Osteocyte (in vitro differentiated cells): ENCODE data around the gene CCDC68. TPM values are rescaled to one million over a fixed set of nuclear protein-coding genes. Genes with fewer than 3 reads are reported as not detected.

Source experiments
- DNase-seq: peaks from one replicate; pipeline ENCODE4 v3.0.0; 2021; ENCODE audit warnings: mixed read lengths; ENCODE audit not compliant: unreplicated experiment; ENCODE audit errors: extremely low spot score
- H3K27ac Mint-ChIP-seq: one replicate; pipeline ENCODE4 v1.8.0; 2021; ENCODE audit warnings: mild to moderate bottlenecking, mixed read lengths; ENCODE audit not compliant: unreplicated experiment
- H3K27me3 Mint-ChIP-seq: one replicate; pipeline ENCODE4 v1.8.0; 2021; ENCODE audit warnings: mixed read lengths; ENCODE audit not compliant: unreplicated experiment
- H3K36me3 Mint-ChIP-seq: one replicate; pipeline ENCODE4 v1.8.0; 2021; ENCODE audit warnings: mixed read lengths; ENCODE audit not compliant: unreplicated experiment
- H3K4me1 Mint-ChIP-seq: one replicate; pipeline ENCODE4 v1.8.0; 2021; ENCODE audit warnings: mixed read lengths; ENCODE audit not compliant: unreplicated experiment
- H3K4me3 Mint-ChIP-seq: one replicate; pipeline ENCODE4 v1.8.0; 2021; ENCODE audit warnings: mild to moderate bottlenecking, moderate library complexity, mixed read lengths; ENCODE audit not compliant: unreplicated experiment
- H3K9me3 Mint-ChIP-seq: one replicate; pipeline ENCODE4 v1.8.0; 2021; ENCODE audit warnings: mixed read lengths; ENCODE audit not compliant: unreplicated experiment
- total RNA-seq: library from RNA; stranded (reverse); gene quantifications from 2 replicates; pipeline ENCODE4 v1.2.1, GENCODE V29; 2021
- TF ChIP-seq, protein P1 (sequence below): fragments of 200-600 bp; sonication (generic); IDR thresholded peaks from 2 replicates; pipeline ENCODE4 v1.5.0; 2021; ENCODE audit warnings: antibody characterized with exemption, mild to moderate bottlenecking, moderate library complexity

Gene CCDC68
- total RNA-seq, 1 donor from 2014 or later: not detected

DNA sequence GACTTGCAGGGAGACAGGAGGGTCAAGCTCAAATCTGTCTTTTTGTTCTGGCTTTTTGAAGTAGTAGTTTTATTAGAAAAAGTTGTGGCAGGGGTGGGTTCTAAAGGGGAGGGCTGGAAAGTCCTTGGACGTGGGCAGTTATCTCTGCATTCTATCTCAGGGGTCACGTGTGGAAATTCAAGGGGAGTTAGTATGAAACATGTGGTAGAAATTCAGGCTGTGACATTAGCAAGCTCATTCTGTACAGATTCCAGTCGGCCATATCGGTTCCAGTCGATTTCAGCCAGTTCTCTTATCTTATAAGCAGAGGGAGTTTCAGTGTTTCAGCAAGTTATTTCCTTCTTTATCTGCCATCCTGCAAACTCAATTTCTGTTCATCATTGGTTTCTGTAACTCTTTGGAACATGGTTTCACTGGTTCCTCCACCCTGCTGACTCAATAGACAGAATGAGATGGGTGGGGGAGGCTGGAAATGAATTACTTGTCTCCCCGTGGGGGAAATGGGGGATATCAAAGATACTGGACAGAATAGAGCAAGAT, 78.0 kb downstream of the CCDC68 start:
- H3K4me3 Mint-ChIP-seq: no peak overlapping the region
- TF ChIP-seq, protein P1, sequence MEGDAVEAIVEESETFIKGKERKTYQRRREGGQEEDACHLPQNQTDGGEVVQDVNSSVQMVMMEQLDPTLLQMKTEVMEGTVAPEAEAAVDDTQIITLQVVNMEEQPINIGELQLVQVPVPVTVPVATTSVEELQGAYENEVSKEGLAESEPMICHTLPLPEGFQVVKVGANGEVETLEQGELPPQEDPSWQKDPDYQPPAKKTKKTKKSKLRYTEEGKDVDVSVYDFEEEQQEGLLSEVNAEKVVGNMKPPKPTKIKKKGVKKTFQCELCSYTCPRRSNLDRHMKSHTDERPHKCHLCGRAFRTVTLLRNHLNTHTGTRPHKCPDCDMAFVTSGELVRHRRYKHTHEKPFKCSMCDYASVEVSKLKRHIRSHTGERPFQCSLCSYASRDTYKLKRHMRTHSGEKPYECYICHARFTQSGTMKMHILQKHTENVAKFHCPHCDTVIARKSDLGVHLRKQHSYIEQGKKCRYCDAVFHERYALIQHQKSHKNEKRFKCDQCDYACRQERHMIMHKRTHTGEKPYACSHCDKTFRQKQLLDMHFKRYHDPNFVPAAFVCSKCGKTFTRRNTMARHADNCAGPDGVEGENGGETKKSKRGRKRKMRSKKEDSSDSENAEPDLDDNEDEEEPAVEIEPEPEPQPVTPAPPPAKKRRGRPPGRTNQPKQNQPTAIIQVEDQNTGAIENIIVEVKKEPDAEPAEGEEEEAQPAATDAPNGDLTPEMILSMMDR: no peak
- peaks cover 4% of the 10 kb centered on the region for H3K36me3 Mint-ChIP-seq
- peaks cover 1% of the 10 kb centered on the region for H3K4me1 Mint-ChIP-seq
- H3K27ac Mint-ChIP-seq: no peak overlapping the region
- H3K27me3 Mint-ChIP-seq: peaks cover 32% of the 10 kb centered on the region
- DNase-seq: no peak
- peaks cover 3% of the 10 kb centered on the region for H3K9me3 Mint-ChIP-seq

DNA sequence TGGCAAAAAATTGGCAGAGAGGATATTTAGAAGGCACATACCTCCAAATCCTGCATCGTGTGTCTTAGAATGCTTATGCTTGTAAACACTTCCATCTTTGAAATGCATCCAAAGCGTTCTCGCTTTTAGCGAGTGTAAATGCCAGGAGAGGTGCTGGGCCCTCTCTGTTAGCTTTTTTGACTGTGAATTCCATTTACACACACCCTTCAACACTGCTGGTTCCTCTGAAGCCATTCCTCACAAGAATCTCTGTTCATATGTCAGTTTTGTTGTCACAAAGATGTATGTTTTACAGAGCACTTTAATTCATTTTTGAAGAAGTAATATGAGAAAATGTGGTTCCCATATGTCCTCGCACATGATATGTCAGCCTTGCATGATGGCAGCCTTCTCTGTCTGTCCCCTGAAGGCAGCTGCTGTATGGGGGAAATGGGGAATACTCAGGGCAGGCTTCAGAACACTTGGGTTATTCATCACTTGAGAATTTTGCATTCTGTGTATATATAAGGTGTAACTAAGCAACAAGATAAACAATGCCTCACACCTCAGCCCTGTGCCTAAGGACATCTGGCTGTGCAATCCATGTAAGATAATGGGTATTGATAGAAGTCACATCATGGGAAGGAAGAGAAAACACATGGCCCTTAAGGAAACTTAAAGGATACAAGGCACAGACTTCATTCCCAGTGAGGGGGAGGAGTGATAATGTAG, 78.7 kb downstream of the CCDC68 start:
- Mint-ChIP-seq H3K9me3 (peaks cover 2% of the 10 kb centered on the region), H3K27me3 (peaks cover 28% of the 10 kb centered on the region), H3K4me3 (no peak overlapping the region), H3K27ac (no peak overlapping the region), H3K36me3 (peaks cover 4% of the 10 kb centered on the region), H3K4me1 (peaks cover 1% of the 10 kb centered on the region)
- no peak for DNase-seq
- TF ChIP-seq, protein P1: no peak

DNA sequence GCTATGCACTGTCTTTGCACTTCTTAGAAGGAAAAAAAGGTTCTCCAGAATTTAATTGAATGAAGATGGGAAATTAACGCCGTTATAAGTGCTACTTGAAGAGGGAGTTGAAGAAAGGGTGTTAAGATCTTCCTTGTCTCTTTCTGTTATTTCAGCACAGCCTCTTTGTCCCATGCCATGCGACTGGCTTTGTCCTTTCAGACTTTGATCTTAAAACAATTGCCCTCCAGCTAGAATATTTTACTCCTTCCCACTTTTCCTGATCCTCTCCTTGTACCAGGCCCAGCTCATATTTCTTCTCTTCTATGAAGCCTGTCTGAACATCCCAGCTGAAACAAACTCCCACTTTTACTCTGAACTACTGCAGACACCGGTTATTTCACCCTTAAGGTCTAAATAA, 79.6 kb downstream of the CCDC68 start:
- no peaks in the 10 kb centered on the region for H3K9me3 Mint-ChIP-seq
- DNase-seq: no peak
- no peak overlapping the region for H3K27ac Mint-ChIP-seq
- no peaks in the 10 kb centered on the region for H3K36me3 Mint-ChIP-seq
- TF ChIP-seq, protein P1: no peak
- H3K4me3 Mint-ChIP-seq: no peak overlapping the region
- H3K4me1 Mint-ChIP-seq: peaks cover 1% of the 10 kb centered on the region
- peaks cover 24% of the 10 kb centered on the region for H3K27me3 Mint-ChIP-seq

DNA sequence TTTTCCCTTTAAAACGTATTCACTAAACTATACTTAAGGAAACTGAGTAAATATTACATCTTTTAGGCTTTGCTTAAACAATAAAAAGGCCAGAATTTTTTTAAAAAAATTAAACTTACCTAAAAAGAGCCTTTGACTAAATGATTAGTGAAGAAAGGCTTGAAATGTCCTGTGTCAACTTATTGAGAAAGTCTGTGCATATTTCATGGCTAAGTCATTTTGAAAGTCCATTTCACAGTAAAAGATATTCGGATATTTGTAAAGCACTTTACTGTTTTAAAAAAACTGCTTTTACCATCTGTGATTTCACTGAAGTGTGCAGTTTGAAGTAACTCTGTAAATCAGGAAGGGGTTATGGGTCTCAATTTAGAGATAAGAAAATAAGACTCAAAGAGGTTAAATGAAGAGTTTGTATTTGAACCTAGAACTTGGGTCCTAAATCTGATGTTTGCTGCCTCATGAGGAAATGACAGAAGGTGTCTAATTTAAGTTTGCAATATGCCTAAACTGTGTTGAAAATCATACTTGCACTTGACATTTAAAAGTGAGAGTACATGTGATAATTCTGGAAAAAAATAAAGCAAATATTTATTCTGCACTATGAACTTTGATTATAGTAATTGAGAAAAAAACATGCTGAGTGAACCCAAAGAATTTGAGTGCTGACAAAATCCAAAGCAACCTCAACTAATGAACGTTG, 80.5 kb downstream of the CCDC68 start:
- Mint-ChIP-seq H3K27ac (no peak overlapping the region), H3K27me3 (peaks cover 28% of the 10 kb centered on the region), H3K4me1 (peaks cover 1% of the 10 kb centered on the region), H3K4me3 (no peak overlapping the region), H3K36me3 (no peaks in the 10 kb centered on the region), H3K9me3 (no peaks in the 10 kb centered on the region)
- DNase-seq: no peak
- TF ChIP-seq, protein P1: no peak

DNA sequence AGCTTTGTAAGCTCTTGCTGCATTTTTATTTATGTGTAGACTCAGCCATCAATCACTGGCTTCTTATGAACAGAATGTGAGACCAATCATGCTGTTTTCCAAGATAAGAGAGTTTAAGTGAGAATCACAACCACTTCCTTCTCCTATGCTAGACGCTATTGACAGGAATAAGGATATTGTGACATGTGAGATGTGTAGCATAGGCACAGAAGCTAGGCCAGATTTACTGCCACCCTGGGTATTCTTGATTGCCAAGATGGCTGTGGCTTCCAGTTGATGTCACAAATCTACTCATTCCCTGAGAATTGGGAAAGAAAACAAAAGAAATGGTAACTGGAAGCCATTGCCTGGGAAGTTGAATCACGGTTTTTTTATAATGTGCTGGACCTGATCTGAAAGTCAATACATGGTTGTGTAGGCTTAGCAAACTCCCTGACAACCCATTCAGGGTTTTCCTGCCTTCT, 81.1 kb downstream of the CCDC68 start:
- Mint-ChIP-seq H3K9me3 (no peaks in the 10 kb centered on the region), H3K27me3 (peaks cover 28% of the 10 kb centered on the region), H3K4me3 (no peak overlapping the region), H3K36me3 (no peaks in the 10 kb centered on the region), H3K4me1 (no peaks in the 10 kb centered on the region), H3K27ac (no peak overlapping the region)
- no peak for DNase-seq
- TF ChIP-seq, protein P1: no peak
